Activated CD4-positive, alpha-beta T cell treated with anti-CD3 and anti-CD28 coated beads, Interleukin-2, amount 50 U/mL, for 1 hour (primary cell): ENCODE data around the gene NGDN.
"Not testable (repeated sequence)": the region's sequence is repeated elsewhere in the genome, so short reads cannot be mapped to it uniquely, and the experiment has no call there.

Experiments
- DNase-seq: peaks from one replicate; pipeline ENCODE4 v3.0.0-alpha.2; 2020

Gene NGDN, protein sequence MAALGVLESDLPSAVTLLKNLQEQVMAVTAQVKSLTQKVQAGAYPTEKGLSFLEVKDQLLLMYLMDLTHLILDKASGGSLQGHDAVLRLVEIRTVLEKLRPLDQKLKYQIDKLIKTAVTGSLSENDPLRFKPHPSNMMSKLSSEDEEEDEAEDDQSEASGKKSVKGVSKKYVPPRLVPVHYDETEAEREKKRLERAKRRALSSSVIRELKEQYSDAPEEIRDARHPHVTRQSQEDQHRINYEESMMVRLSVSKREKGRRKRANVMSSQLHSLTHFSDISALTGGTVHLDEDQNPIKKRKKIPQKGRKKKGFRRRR

GRCh38 chr14:23469127-23469905, at the start of gene NGDN:
Gene NGDN (plus strand): TSS chr14:23469703. CDS start chr14:23469716, 13 bp downstream.
- DNase-seq: peak; percentile 89

DNA sequence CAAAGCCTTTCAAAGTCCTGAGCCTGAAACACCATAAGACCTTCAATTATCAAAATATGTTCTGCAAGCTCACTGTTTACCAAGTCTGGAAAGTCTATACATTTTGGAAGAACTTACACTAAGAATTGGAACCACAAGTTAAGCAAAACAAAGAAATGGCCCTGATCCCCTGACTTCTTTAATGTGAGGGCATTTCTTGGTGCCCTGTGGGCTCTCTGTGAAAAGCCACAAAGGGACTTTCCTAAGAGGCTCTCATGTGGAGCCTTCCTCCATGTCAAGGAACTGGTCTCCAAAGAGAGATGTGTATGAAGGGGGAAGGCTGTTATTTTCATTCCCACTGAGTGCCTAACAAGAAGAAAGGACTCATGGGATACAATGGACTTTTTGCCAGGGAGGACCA, 47.9 kb upstream of the NGDN start:
- DNase-seq: no peak

GRCh38 chr14:23423657-23424056, 45.8 kb upstream of the NGDN start:
- no peak for DNase-seq

- DNase-seq: no peak
These were observed 44.3 kb upstream of the NGDN start for GRCh38 chr14:23425169-23425568.

DNA sequence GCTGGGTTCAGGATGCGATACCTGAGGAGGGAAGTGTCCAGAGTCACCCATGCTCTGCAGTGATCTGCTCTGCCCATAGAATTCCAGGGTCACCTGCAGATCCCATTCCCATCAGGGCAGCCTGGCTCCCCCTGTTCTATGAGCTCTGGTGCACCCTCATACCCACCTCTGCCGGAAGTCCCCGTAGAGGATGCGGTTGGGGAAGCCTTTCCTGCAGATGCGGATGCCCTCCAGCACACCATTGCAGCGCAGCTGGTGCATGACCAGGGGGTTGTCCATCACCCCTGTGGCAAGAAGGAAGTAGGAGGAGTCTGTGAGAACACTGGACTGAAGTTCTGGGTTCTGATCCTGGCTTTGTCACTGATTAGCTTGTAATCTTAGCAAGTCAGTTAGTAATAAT, 43.7 kb upstream of the NGDN start:
- DNase-seq: not testable (repeated sequence)

DNA sequence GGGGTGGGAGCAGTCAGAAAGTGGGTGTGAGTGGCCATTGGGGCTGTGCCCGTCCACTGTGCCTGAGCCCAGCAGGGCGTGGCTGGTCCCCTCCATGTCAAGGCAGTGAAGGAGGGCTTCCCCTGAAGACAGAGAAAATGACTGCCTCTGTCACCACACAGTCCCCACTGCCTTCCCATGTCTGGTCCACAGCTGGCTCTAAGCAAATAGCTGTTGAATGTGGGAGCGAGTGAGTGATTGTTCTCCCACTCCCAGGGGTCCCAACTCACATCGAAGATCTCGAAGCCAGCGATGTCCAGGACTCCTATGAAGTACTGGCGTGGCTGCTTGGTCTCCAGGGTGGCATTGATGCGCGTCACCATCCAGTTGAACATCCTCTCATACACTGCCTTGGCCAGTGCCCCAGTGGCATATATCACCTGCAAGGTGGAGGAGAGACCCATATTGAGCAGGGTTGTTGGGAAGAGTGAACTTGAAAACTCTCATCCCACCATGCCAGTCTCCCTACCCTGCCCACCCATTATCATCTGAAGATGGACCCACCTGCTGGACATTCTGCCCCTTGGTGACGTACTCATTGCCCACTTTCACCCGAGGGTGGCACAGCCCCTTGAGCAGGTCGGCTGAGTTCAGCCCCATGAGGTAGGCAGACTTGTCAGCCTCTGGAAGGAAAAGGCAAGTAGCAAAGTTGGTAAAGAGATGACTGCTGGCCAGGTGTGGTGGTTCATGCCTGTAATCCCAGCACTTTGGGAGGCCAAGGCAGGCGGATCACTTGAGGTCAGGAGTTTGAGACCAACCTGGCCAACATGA, 40.6 kb upstream of the NGDN start:
- no peak for DNase-seq

- DNase-seq: no peak
These were observed 39.3 kb upstream of the NGDN start for GRCh38 chr14:23430016-23430722.

- no peak for DNase-seq
These were observed 38.8 kb upstream of the NGDN start for GRCh38 chr14:23430723-23431085.

GRCh38 chr14:23431486-23431885, 38.0 kb upstream of the NGDN start:
- DNase-seq: no peak

- DNase-seq: no peak
These were observed 37.2 kb upstream of the NGDN start for GRCh38 chr14:23432102-23432925.

DNA sequence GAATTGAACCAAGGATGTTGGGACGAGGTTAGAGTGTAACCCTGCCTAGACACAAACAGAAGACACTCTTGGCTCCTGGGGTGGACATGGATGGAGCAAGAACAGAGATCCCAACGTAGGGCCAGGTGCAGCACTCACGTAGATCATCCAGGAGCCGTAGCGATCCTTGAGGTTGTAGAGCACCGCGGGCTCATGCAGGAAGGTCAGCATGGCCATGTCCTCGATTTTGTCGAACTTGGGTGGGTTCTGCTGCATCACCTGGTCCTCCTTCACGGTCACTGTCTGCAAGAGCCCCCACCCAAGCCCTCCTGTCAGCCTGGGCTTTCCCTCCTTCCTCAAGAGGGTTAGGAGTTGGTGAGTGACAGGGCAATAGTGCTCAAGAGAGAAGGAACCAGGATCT, 36.6 kb upstream of the NGDN start:
- no peak for DNase-seq

DNA sequence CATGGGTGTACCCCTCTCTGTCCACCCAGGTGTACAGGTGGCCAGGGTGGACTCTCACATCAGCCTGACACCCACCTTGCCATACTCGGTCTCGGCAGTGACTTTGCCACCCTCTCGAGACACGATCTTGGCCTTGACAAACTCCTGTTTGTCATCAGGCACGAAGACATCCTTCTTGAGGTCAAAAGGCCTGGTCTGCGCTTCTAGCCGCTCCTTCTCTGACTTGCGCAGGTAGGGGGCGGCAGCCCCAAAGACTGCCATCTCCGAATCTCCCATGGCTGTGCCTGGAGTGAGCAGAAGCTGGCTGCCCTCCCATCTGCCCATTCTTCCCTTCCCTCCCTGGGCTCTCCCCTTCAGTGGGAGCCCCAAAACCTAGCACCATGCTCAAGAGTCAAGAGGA, 36.0 kb upstream of the NGDN start:
- DNase-seq: no peak

- no peak for DNase-seq
These were observed 34.8 kb upstream of the NGDN start for GRCh38 chr14:23434488-23435222.

GRCh38 chr14:23435543-23436326, 33.8 kb upstream of the NGDN start, which contains the start of gene MYH7:
Gene MYH7 (minus strand): TSS chr14:23435660. CDS start chr14:23433732, 1,928 bp downstream.
- DNase-seq: no peak

GRCh38 chr14:23436327-23437132, 33.0 kb upstream of the NGDN start:
- no peak for DNase-seq

DNA sequence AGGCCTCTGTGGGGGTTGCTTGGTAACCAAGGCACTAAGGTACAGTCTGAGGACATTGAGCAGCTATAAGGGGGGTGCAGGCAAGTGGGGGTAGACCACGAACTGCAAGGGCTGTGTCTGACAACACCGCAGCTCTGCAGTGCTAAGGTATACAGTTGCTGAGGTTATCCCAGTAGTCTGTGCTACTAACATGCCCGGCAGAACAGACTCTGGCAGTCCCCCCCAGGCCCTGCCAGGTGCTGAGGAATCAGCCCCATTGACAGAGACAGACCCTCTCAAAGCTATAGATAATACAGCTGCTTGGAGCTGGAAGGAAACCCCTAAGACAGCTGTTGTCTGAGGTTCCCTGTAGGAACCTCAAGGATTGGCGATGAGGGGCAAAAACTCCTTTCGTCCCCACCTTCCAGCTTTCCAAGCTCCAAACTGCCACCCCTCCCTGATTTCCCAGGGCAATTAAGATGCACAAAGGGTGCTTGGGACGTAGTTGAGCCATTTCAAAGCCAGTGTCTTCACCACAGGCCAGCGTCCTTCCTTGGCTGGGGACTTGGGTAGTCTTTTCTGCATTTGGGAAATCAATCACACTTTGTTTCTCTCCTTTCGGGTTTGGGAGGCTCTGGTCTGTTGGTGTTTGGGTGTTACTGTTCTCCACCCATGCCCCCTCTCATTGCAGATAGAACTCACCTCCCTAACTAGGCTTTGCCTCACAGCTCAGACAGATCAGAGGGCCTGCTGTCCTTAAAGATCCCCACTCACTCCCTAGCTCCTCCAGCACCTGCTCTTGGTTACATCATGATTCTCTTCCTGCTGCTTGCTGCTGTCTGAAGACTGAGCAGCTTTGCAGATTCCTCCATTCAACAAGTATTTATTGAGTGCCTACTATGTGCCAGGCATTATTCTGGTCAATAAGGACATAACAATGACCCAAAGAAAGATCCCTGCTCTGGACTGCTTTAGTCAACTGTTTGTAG, 32.1 kb upstream of the NGDN start:
- DNase-seq: no peak

DNA sequence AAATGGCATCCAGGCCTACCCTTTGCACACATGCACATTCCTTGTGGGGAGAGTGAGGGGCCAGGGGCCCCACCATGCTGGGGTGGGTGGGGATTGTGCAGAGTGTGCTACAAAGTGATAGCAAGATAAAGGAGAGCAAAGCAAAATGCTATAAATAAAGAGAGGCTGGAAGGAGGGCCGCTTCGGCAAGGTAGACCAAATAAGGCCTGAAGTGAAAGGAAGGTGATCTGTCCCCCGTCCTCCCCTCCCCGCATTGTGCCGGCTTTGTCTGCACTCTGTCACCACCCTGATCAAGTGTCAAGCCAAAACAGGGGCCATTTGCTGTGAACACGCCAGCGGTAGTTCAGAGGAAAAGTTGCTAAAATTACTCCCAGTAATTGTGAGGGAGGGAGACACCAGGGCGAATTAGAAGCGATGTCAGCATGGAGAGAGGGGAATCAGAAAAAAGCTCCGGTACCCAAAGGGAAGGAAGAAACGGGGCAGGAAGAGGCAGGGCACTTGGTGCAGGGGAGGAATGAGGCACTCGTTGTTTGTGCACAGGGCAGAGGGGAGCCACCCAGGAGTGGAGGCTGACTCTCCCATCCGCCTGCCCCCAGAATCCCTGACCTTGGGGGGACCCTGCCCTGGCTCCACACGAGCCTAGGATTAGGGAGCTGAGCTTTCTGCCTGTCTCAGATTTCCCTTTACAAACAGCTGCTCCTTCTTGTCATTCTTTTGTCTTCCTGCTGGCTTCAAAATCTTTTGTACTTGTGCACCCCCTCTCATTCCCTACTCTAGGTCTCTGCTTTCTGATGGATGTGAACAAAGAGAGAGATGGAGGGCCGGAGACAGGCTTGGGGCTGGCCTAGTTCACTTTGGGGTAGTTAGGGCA, 31.2 kb upstream of the NGDN start:
- no peak for DNase-seq
